ENCODE measurements around the gene SLCO3A1.

- no peak for TF ChIP-seq CTCF (conservative IDR thresholded peaks at IDR 0.05)
- TF ChIP-seq EZH2 (IDR thresholded peaks at IDR 0.05; ENCODE audit: low read depth) = no peak
These were observed 306.7 kb downstream of the SLCO3A1 start for GRCh38 chr15:92159906-92160841.

Measured in PC-9 (cell line).